ENCODE results near the gene KIAA0040.

GRCh38 chr1:175192111-175192629 lies 406 bp downstream of the KIAA0040 start:
- TF ChIP-seq CTCF (IDR thresholded peaks at IDR 0.05) = no peak
- TF ChIP-seq POLR2AphosphoS5 (IDR thresholded peaks at IDR 0.05; ENCODE audit: low read depth, low read length) = no peak

Measured in Panc1 (cell line).